Gastrocnemius medialis (tissue), 4 donors: Measurements from ENCODE around the gene CADPS. TPM values are rescaled to one million over a fixed set of nuclear protein-coding genes. Genes with fewer than 3 reads are reported as not detected.
"Not testable (repeated sequence)": the region's sequence is repeated elsewhere in the genome, so short reads cannot be mapped to it uniquely, and the experiment has no call there.

ENCODE experiments used
- ATAC-seq, 2 donors: fragments of 150-250 bp; one replicate each; pipeline ENCODE4 v1.9.1; 2016
- DNase-seq, 2 donors: peaks; one replicate each; pipeline ENCODE4 v3.0.0-alpha.2; 2019
- H3K27ac ChIP-seq, 4 donors: fragments of 200-600 bp; sonication (generic); 1 replicate in 1 of 4; 2 replicates in 3 of 4; pipeline ENCODE4 v1.5.1; 2016 to 2018; ENCODE audit warnings: mild to moderate bottlenecking in 2 of 4, moderate library complexity in 1 of 4
- H3K27me3 ChIP-seq, 3 donors: fragments of 200-600 bp; sonication (generic) in 2 of 3; 1 replicate in 1 of 3; 2 replicates in 2 of 3; pipeline versions ENCODE4 v1.5.1 to v1.6.0; 2016 to 2019; ENCODE audit warnings: mild to moderate bottlenecking in 1 of 3, moderate library complexity in 1 of 3
- H3K36me3 ChIP-seq, 2 donors: fragments of 200-600 bp; sonication (generic) in 1 of 2; one replicate each; pipeline ENCODE4 v1.5.1; 2017 to 2018
- H3K4me1 ChIP-seq, 2 donors: fragments of 200-600 bp; sonication (generic) in 1 of 2; one replicate each; pipeline ENCODE4 v1.5.1; 2016 to 2017; ENCODE audit warnings: mild to moderate bottlenecking in 2 of 2
- H3K4me3 ChIP-seq, 4 donors: fragments of 200-600 bp; sonication (generic) in 3 of 4; 1 replicate in 1 of 4; 2 replicates in 3 of 4; pipeline ENCODE4 v1.5.1; 2016 to 2019; ENCODE audit warnings: mild to moderate bottlenecking in 2 of 4
- H3K9me3 ChIP-seq, 3 donors: fragments of 200-600 bp; sonication (generic) in 2 of 3; 1 replicate in 1 of 3; 2 replicates in 2 of 3; pipeline ENCODE4 v1.5.1; 2016 to 2019
- POLR2A ChIP-seq, 2 donors: fragments of 450-650 bp; IDR thresholded peaks; one replicate each; pipeline ENCODE4 v1.6.1; 2017; ENCODE audit warnings: antibody characterized with exemption in 2 of 2, mild to moderate bottlenecking in 2 of 2, moderate library complexity in 2 of 2
- in situ Hi-C, 4 donors: fragments of 200-750 bp; cut with MboI; loops; one replicate each; pipeline versions ENCODE4 v1.15.0 to v1.8.0; 2017; ENCODE audit warnings: low sequenced_read_pairs in 4 of 4
- intact Hi-C: fragments of 100-400 bp; cut with DNase I; formaldehyde crosslinking; loops from one replicate; pipeline ENCODE4 v1.15.1; 2023; ENCODE audit warnings: low total_unique reads
- total RNA-seq, 4 donors: library from RNA; depleted of rRNA; stranded (reverse); fragments of >200 nt; gene quantifications; one replicate each; pipeline versions ENCODE4 v1.1.0 to v1.2.3, GENCODE V29; 2016
- TF ChIP-seq, protein P1 (sequence below), 5 experiments: fragments of 450-650 bp in 3 of 5; fragments of 200-600 bp in 2 of 5; sonication (generic) in 2 of 5; IDR thresholded peaks in 4 of 5; conservative IDR thresholded peaks in 1 of 5; 1 replicate in 4 of 5; 2 replicates in 1 of 5; pipeline ENCODE4 v1.5.1; 2016 to 2019; ENCODE audit warnings: antibody characterized with exemption in 5 of 5, mild to moderate bottlenecking in 3 of 5, moderate library complexity in 3 of 5

The CADPS gene
- total RNA-seq, 4 donors from 2014 or later = 2.1 TPM; not detected in 3

- ATAC-seq (no peak), DNase-seq (no peak)
- in situ Hi-C loops (no loop called here), intact Hi-C loops (no loop called here)
- H3K36me3 ChIP-seq = no peaks in the 10 kb centered on the region
- no peaks in the 10 kb centered on the region for H3K27me3 ChIP-seq
- H3K4me1 ChIP-seq = no peaks in the 10 kb centered on the region
- no peak for TF ChIP-seq POLR2A (IDR thresholded peaks at IDR 0.05)
- TF ChIP-seq, protein P1, sequence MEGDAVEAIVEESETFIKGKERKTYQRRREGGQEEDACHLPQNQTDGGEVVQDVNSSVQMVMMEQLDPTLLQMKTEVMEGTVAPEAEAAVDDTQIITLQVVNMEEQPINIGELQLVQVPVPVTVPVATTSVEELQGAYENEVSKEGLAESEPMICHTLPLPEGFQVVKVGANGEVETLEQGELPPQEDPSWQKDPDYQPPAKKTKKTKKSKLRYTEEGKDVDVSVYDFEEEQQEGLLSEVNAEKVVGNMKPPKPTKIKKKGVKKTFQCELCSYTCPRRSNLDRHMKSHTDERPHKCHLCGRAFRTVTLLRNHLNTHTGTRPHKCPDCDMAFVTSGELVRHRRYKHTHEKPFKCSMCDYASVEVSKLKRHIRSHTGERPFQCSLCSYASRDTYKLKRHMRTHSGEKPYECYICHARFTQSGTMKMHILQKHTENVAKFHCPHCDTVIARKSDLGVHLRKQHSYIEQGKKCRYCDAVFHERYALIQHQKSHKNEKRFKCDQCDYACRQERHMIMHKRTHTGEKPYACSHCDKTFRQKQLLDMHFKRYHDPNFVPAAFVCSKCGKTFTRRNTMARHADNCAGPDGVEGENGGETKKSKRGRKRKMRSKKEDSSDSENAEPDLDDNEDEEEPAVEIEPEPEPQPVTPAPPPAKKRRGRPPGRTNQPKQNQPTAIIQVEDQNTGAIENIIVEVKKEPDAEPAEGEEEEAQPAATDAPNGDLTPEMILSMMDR (IDR thresholded peaks at IDR 0.05 in 4 of 5, conservative IDR thresholded peaks at IDR 0.05 in 1 of 5) = no peak
- H3K9me3 ChIP-seq = no peaks in the 10 kb centered on the region
- H3K27ac ChIP-seq = no peak overlapping the region
- H3K4me3 ChIP-seq = no peak overlapping the region
Observed at GRCh38 chr3:62587169-62587568, 288.0 kb downstream of the CADPS start.

GRCh38 chr3:62586356-62586755 is 288.9 kb downstream of the CADPS start:
- no peak for DNase-seq
- in situ Hi-C loops = no loop called here

GRCh38 chr3:62585861-62586260 is 289.4 kb downstream of the CADPS start:
- in situ Hi-C loops = no loop called here
- Histone ChIP-seq H3K4me1 (no peaks in the 10 kb centered on the region), H3K9me3 (no peaks in the 10 kb centered on the region), H3K27me3 (no peaks in the 10 kb centered on the region), H3K36me3 (no peaks in the 10 kb centered on the region), H3K27ac (no peak overlapping the region), H3K4me3 (no peak overlapping the region)
- TF ChIP-seq, protein P1 (IDR thresholded peaks at IDR 0.05 in 4 of 5, conservative IDR thresholded peaks at IDR 0.05 in 1 of 5) = no peak
- TF ChIP-seq POLR2A (IDR thresholded peaks at IDR 0.05) = no peak
- intact Hi-C loops = no loop called here
- DNase-seq = no peak
- no peak for ATAC-seq

More at GRCh38 chr3:62586356-62586755, 288.9 kb downstream of the CADPS start:
- H3K9me3 ChIP-seq = no peaks in the 10 kb centered on the region
- no peaks in the 10 kb centered on the region for H3K4me1 ChIP-seq
- ATAC-seq = no peak
- no peaks in the 10 kb centered on the region for H3K27me3 ChIP-seq
- no peak overlapping the region for H3K27ac ChIP-seq
- no peak overlapping the region for H3K4me3 ChIP-seq
- TF ChIP-seq POLR2A (IDR thresholded peaks at IDR 0.05) = no peak
- TF ChIP-seq, protein P1 (IDR thresholded peaks at IDR 0.05 in 4 of 5, conservative IDR thresholded peaks at IDR 0.05 in 1 of 5) = no peak
- intact Hi-C loops = no loop called here
- H3K36me3 ChIP-seq = no peaks in the 10 kb centered on the region

DNA sequence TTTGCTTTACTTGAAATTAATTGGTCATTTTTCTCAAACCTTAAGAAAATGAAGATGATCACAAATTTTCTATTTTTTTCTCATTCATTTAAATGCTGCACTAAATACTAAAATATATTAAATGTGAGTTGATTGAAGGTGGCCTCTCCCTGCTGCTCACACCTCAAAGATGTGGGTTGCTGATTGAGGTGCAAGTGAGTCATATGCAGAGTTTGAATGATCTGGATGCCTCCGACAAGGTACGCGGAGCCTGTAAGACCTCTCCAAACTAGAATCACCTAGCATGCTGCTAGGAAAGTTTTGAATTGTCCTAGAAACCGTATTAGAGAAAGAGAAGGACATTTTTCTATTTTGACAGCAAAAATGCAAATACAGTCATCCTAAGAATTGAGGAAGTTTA is 290.6 kb downstream of the CADPS start:
- no peak for DNase-seq
- H3K27ac ChIP-seq = no peak overlapping the region
- H3K9me3 ChIP-seq = no peaks in the 10 kb centered on the region
- intact Hi-C loops = no loop called here
- no peaks in the 10 kb centered on the region for H3K36me3 ChIP-seq
- no peaks in the 10 kb centered on the region for H3K27me3 ChIP-seq
- in situ Hi-C loops = no loop called here
- H3K4me1 ChIP-seq = no peaks in the 10 kb centered on the region
- no peak for ATAC-seq
- TF ChIP-seq POLR2A (IDR thresholded peaks at IDR 0.05) = no peak
- TF ChIP-seq, protein P1 (IDR thresholded peaks at IDR 0.05 in 4 of 5, conservative IDR thresholded peaks at IDR 0.05 in 1 of 5) = no peak
- no peak overlapping the region for H3K4me3 ChIP-seq

GRCh38 chr3:62582495-62583172 is 292.6 kb downstream of the CADPS start:
- H3K27ac ChIP-seq = no peak overlapping the region
- in situ Hi-C loops = no loop called here
- intact Hi-C loops = no loop called here
- H3K36me3 ChIP-seq = no peaks in the 10 kb centered on the region
- TF ChIP-seq POLR2A (IDR thresholded peaks at IDR 0.05) = no peak
- TF ChIP-seq, protein P1 (IDR thresholded peaks at IDR 0.05 in 4 of 5, conservative IDR thresholded peaks at IDR 0.05 in 1 of 5) = no peak
- no peak overlapping the region for H3K4me3 ChIP-seq
- no peak for ATAC-seq
- no peaks in the 10 kb centered on the region for H3K27me3 ChIP-seq
- H3K4me1 ChIP-seq = no peaks in the 10 kb centered on the region
- no peak for DNase-seq
- H3K9me3 ChIP-seq = no peaks in the 10 kb centered on the region

- H3K4me1 ChIP-seq, DNase-seq, H3K9me3 ChIP-seq, ATAC-seq, in situ Hi-C loops, H3K36me3 ChIP-seq, intact Hi-C loops, H3K27ac ChIP-seq, H3K4me3 ChIP-seq, H3K27me3 ChIP-seq: not testable (repeated sequence)
Observed at GRCh38 chr3:62580485-62580884, 294.7 kb downstream of the CADPS start.
